Lower leg skin (tissue), 4 donors: ENCODE results near the gene PDE7B. TPM values are rescaled to one million over a fixed set of nuclear protein-coding genes. Genes with fewer than 3 reads are reported as not detected.

ENCODE experiments used
- DNase-seq, 2 donors: peaks; one replicate each; pipeline ENCODE4 v3.0.0-alpha.2; 2019; ENCODE audit warnings: low spot score in 2 of 2
- H3K4me3 ChIP-seq: fragments of 200-600 bp; sonication (generic); 2 replicates; pipeline ENCODE4 v1.5.1; 2017; ENCODE audit warnings: mild to moderate bottlenecking, low read depth; ENCODE audit not compliant: poor library complexity, severe bottlenecking
- CTCF ChIP-seq, 3 donors: fragments of 450-650 bp; IDR thresholded peaks; one replicate each; pipeline ENCODE4 v1.5.1; 2016; ENCODE audit warnings: antibody characterized with exemption in 3 of 3, mild to moderate bottlenecking in 3 of 3, moderate library complexity in 2 of 3
- POLR2A ChIP-seq, 2 donors: fragments of 450-650 bp; IDR thresholded peaks; one replicate each; pipeline ENCODE4 v1.6.1; 2016 to 2017; ENCODE audit warnings: antibody characterized with exemption in 2 of 2, mild to moderate bottlenecking in 1 of 2, moderate library complexity in 1 of 2
- WGBS, 2 donors: methylation state at CpG; one replicate each; pipeline ENCODE4 v1.1.5; 2018; 5-methylcytosine and 5-hydroxymethylcytosine counted together
- intact Hi-C: fragments of 100-400 bp; cut with DNase I; formaldehyde crosslinking; loops from one replicate; pipeline ENCODE4 v1.15.0; 2023; ENCODE audit warnings: low total_unique reads
- total RNA-seq, 4 donors: library from RNA; depleted of rRNA; stranded (reverse); fragments of >200 nt; gene quantifications; one replicate each; pipeline ENCODE4 v1.1.0, GENCODE V29; 2016

PDE7B gene
- total RNA-seq, 4 donors from 2014 or later: 0.30 to 1.5 (median 0.89) TPM

GRCh38 chr6:136014454-136015437, 163.2 kb downstream of the PDE7B start:
- intact Hi-C loops: no loop called here
- DNase-seq: no peak
- no peak for TF ChIP-seq CTCF (IDR thresholded peaks at IDR 0.05)
- no peak for TF ChIP-seq POLR2A (IDR thresholded peaks at IDR 0.05)
- no peak overlapping the region for H3K4me3 ChIP-seq
- 82 to 88% methylated on average over 15 of the region's 15 CpGs for WGBS, 2 donors

- DNase-seq: no peak
- no peak overlapping the region for H3K4me3 ChIP-seq
- 78 to 85% methylated on average over 4 of the region's 4 CpGs for WGBS, 2 donors
- TF ChIP-seq CTCF (IDR thresholded peaks at IDR 0.05): no peak
- no peak for TF ChIP-seq POLR2A (IDR thresholded peaks at IDR 0.05)
- intact Hi-C loops: no loop called here
Measured at GRCh38 chr6:136015531-136015930, 164.0 kb downstream of the PDE7B start.

- WGBS, 2 donors: 85 to 89% methylated on average over 9 of the region's 9 CpGs
- TF ChIP-seq POLR2A (IDR thresholded peaks at IDR 0.05) (no peak), CTCF (IDR thresholded peaks at IDR 0.05) (no peak)
- no peak for DNase-seq
- no peak overlapping the region for H3K4me3 ChIP-seq
- intact Hi-C loops: no loop called here
Measured at GRCh38 chr6:136016228-136017225, 165.0 kb downstream of the PDE7B start.

GRCh38 chr6:136020691-136021090, 169.2 kb downstream of the PDE7B start:
- 65 to 81% methylated on average over 2 of the region's 2 CpGs for WGBS, 2 donors
- DNase-seq: no peak
- H3K4me3 ChIP-seq: no peak overlapping the region
- no peak for TF ChIP-seq POLR2A (IDR thresholded peaks at IDR 0.05)
- TF ChIP-seq CTCF (IDR thresholded peaks at IDR 0.05): no peak
- intact Hi-C loops: no loop called here

- no peak overlapping the region for H3K4me3 ChIP-seq
- 86 to 90% methylated on average over 3 of the region's 3 CpGs for WGBS, 2 donors
- intact Hi-C loops: no loop called here
- no peak for TF ChIP-seq POLR2A (IDR thresholded peaks at IDR 0.05)
- no peak for TF ChIP-seq CTCF (IDR thresholded peaks at IDR 0.05)
- no peak for DNase-seq
Measured at GRCh38 chr6:136022224-136022874, 170.8 kb downstream of the PDE7B start.
